GM12874 (cell line): Measurements from ENCODE around the gene CCL21.

Experiments used
- CTCF ChIP-seq: IDR thresholded peaks from 2 replicates; pipeline ENCODE4 v1.5.1; 2011; ENCODE audit warnings: low read depth, mild to moderate bottlenecking, control low read depth, low read length, moderate library complexity; ENCODE audit not compliant: insufficient read depth

CCL21 gene

GRCh38 chr9:34694811-34695210 lies 15.1 kb downstream of the CCL21 start:
- TF ChIP-seq CTCF: no peak

GRCh38 chr9:34693560-34693959 lies 16.4 kb downstream of the CCL21 start:
- TF ChIP-seq CTCF: no peak

- no peak for TF ChIP-seq CTCF
Measured at GRCh38 chr9:34691936-34692315, 18.0 kb downstream of the CCL21 start.

- no peak for TF ChIP-seq CTCF
Measured at GRCh38 chr9:34690983-34691935, 18.7 kb downstream of the CCL21 start, which contains the start of gene CCL19. Gene CCL19, minus strand, starts transcription at chr9:34691276. Its CDS starts 137 bp downstream, at chr9:34691139.

GRCh38 chr9:34689512-34689911 lies 20.4 kb downstream of the CCL21 start:
- TF ChIP-seq CTCF: no peak

GRCh38 chr9:34689116-34689470 lies 20.8 kb downstream of the CCL21 start:
- no peak for TF ChIP-seq CTCF

- TF ChIP-seq CTCF: no peak
Measured at GRCh38 chr9:34688329-34689115, 21.4 kb downstream of the CCL21 start.
